B cell (primary cell): ENCODE results near the gene LILRB3. TPM values are rescaled to one million over a fixed set of nuclear protein-coding genes. Genes with fewer than 3 reads are reported as not detected.

Experiments used
- ATAC-seq: fragments of 200-7000 bp; cut with Tn5 transposase; one replicate; pipeline ENCODE4 v1.10.0; 2021; ENCODE audit warnings: low read depth, mild to moderate bottlenecking, moderate number of reproducible peaks, moderate library complexity
- CTCF ChIA-PET: fragments of 350-600 bp; sonication (Branson Sonifier 250); formaldehyde crosslinking; loops from one replicate; lab custom pipeline; 2021; ENCODE audit warnings: antibody characterized with exemption, inconsistent platforms; lab: Charles Lee
- POLR2A ChIA-PET: fragments of 350-600 bp; sonication (Branson Sonifier 250); formaldehyde crosslinking; loops from one replicate; lab custom pipeline; 2021; ENCODE audit warnings: antibody characterized with exemption; lab: Charles Lee
- DNase-seq: peaks from one replicate; pipeline ENCODE4 v3.0.0; 2013
- H2AFZ ChIP-seq: 2 replicates; pipeline ENCODE4 v1.6.1; 2012; ENCODE audit warnings: mild to moderate bottlenecking, low read depth, low read length; ENCODE audit not compliant: insufficient read depth, poor library complexity, severe bottlenecking
- H3K27ac ChIP-seq, 2 donors: 1 replicate in 1 of 2; 2 replicates in 1 of 2; pipeline ENCODE4 v1.5.1; 2012 to 2013; ENCODE audit warnings: low read length in 2 of 2, mild to moderate bottlenecking in 2 of 2, moderate library complexity in 1 of 2
- H3K27me3 ChIP-seq, 4 experiments: fragments of 200-600 bp in 1 of 4; sonication (generic) in 1 of 4; replicated peaks in 1 of 4; 1 replicate in 2 of 4; 2 replicates in 2 of 4; pipeline versions ENCODE4 v1.6.1 to v1.7.0; 2013 to 2016; ENCODE audit warnings: low read length in 3 of 4, mild to moderate bottlenecking in 2 of 4, mixed read lengths in 1 of 4, moderate library complexity in 1 of 4; ENCODE audit not compliant: insufficient read depth in 4 of 4, control insufficient read depth in 3 of 4; ENCODE audit errors: control extremely low read depth in 1 of 4
- H3K36me3 ChIP-seq, 2 experiments: replicated peaks in 1 of 2; 1 replicate in 1 of 2; 2 replicates in 1 of 2; pipeline versions ENCODE4 v1.6.1 to v1.7.1; 2013; ENCODE audit warnings: low read length in 1 of 2; ENCODE audit not compliant: insufficient read depth in 2 of 2, control insufficient read depth in 1 of 2; ENCODE audit errors: control extremely low read depth in 1 of 2, extremely low read depth in 1 of 2
- H3K4me1 ChIP-seq, 2 donors: fragments of 200-600 bp in 1 of 2; sonication (generic) in 1 of 2; 1 replicate in 1 of 2; 2 replicates in 1 of 2; pipeline versions ENCODE4 v1.5.1 to v1.6.1; 2013 to 2017; ENCODE audit warnings: low read length in 2 of 2; ENCODE audit not compliant: control insufficient read depth in 2 of 2, insufficient read depth in 2 of 2
- H3K4me2 ChIP-seq: replicated peaks from 2 replicates; pipeline ENCODE3; 2012; ENCODE audit warnings: mild to moderate bottlenecking, low read depth, low read length; ENCODE audit not compliant: poor library complexity, severe bottlenecking
- H3K4me3 ChIP-seq, 5 experiments: fragments of 200-600 bp in 1 of 5; sonication (generic) in 1 of 5; 1 replicate in 3 of 5; 2 replicates in 2 of 5; pipeline versions ENCODE4 v1.5.1 to v1.7.0; 2011 to 2016; ENCODE audit warnings: low read length in 4 of 5, mild to moderate bottlenecking in 4 of 5, low read depth in 2 of 5, control low read depth in 1 of 5, moderate library complexity in 1 of 5; ENCODE audit not compliant: insufficient read depth in 1 of 5; ENCODE audit errors: control extremely low read depth in 1 of 5, extremely low read depth in 1 of 5
- H3K79me2 ChIP-seq: fragments of 200-600 bp; sonication (generic); one replicate; pipeline ENCODE4 v1.6.0; 2016; ENCODE audit warnings: low read length; ENCODE audit not compliant: control insufficient read depth, insufficient read depth
- H3K9ac ChIP-seq: fragments of 200-600 bp; sonication (generic); 2 replicates; pipeline ENCODE4 v1.6.1; 2017; ENCODE audit warnings: mild to moderate bottlenecking, low read length, moderate library complexity
- H3K9me3 ChIP-seq, 3 donors: one replicate each; pipeline versions ENCODE4 v1.6.1 to v1.7.1; 2013; ENCODE audit warnings: low read length in 2 of 3; ENCODE audit not compliant: control insufficient read depth in 2 of 3, insufficient read depth in 1 of 3; ENCODE audit errors: control extremely low read depth in 1 of 3
- H4K20me1 ChIP-seq: 2 replicates; pipeline ENCODE4 v1.6.0; 2012; ENCODE audit warnings: mild to moderate bottlenecking, low read length; ENCODE audit not compliant: insufficient read depth, control insufficient read depth, poor library complexity, severe bottlenecking
- H3K27ac Mint-ChIP-seq: one replicate; pipeline ENCODE4 v1.8.0; 2021; ENCODE audit warnings: mixed read lengths
- H3K27me3 Mint-ChIP-seq: one replicate; pipeline ENCODE4 v1.8.0; 2021; ENCODE audit warnings: mixed read lengths
- H3K4me1 Mint-ChIP-seq: one replicate; pipeline ENCODE4 v1.8.0; 2021; ENCODE audit warnings: mixed read lengths
- H3K4me3 Mint-ChIP-seq: one replicate; pipeline ENCODE4 v1.8.0; 2021; ENCODE audit warnings: mixed read lengths
- H3K9me3 Mint-ChIP-seq: one replicate; pipeline ENCODE4 v1.8.0; 2022; ENCODE audit warnings: mixed read lengths; ENCODE audit not compliant: insufficient read depth
- CTCF ChIP-seq: fragments of 200-600 bp; IDR thresholded peaks from one replicate; pipeline ENCODE4 v1.8.0; 2022; ENCODE audit warnings: antibody characterized with exemption, mild to moderate bottlenecking
- EZH2 ChIP-seq: IDR thresholded peaks from 2 replicates; pipeline ENCODE4 v1.6.1; 2012; ENCODE audit warnings: borderline replicate concordance, low read depth, mild to moderate bottlenecking, moderate library complexity, low read length; ENCODE audit not compliant: insufficient read depth, poor library complexity, severe bottlenecking
- WGBS: methylation state at CpG from one replicate; pipeline ENCODE4 v1.1.5; 2013; ENCODE audit warnings: missing lambda C conversion rate; ENCODE audit not compliant: insufficient coverage; 5-methylcytosine and 5-hydroxymethylcytosine counted together
- intact Hi-C: fragments of 100-400 bp; cut with micrococcal nuclease; formaldehyde crosslinking; loops from one replicate; pipeline ENCODE4 v1.10.0; 2022
- polyA plus RNA-seq: library from polyadenylated mRNA; depleted of rRNA; stranded (reverse); fragments of >200 nt; gene quantifications from 2 replicates; pipeline ENCODE4 v1.2.3, GENCODE V29; 2012
- total RNA-seq, 2 donors: library from RNA; stranded (reverse); fragments of 120-200 nt in 1 of 2; gene quantifications; 1 replicate in 1 of 2; 2 replicates in 1 of 2; pipeline versions ENCODE4 v1.2.3 to v1.2.4, GENCODE V29; 2013 to 2022

LILRB3 gene
- total and polyA plus RNA-seq, 2 donors (not counting 1 experiment from before 2014, with no cell fraction given), result 0.25 to 2.3 TPM

- no peak for TF ChIP-seq CTCF
- TF ChIP-seq EZH2, result no peak
- Histone ChIP-seq H3K9ac (no peak overlapping the region), H3K9me3 (no peaks in the 10 kb centered on the region), H3K4me1 (peaks cover 24 to 57% of the 10 kb centered on the region in 2 donors), H3K36me3 (peaks cover 0 to 36% of the 10 kb centered on the region in 2 experiments), H3K4me3 (no peak overlapping the region), H3K79me2 (peaks cover 67% of the 10 kb centered on the region), H3K27ac (no peak overlapping the region), H3K4me2 (no peak overlapping the region), H3K27me3 (no peaks in the 10 kb centered on the region), H4K20me1 (peaks cover 69% of the 10 kb centered on the region), H2AFZ (no peak overlapping the region)
- intact Hi-C loops, result no loop called here
- Mint-ChIP-seq H3K9me3 (no peaks in the 10 kb centered on the region), H3K4me3 (no peak overlapping the region), H3K27me3 (no peaks in the 10 kb centered on the region), H3K4me1 (peaks cover 55% of the 10 kb centered on the region), H3K27ac (peak overlapping the region; percentile 26)
- peak; percentile 24 for DNase-seq
- ChIA-PET CTCF (interaction anchor here (1.3 kb wide), 1 partner anchor 56 kb away, joined by 3 read pairs; no protein-coding TSS in a partner anchor), POLR2A (interaction anchor here (1.5 kb wide), 1 partner anchor 18 kb away, joined by 4 read pairs; the partner anchor contains the start of gene TSEN34)
- WGBS, result 77% methylated on average over 23 of the region's 24 CpGs
- no peak for ATAC-seq
Observed at GRCh38 chr19:54209058-54209810, 13.6 kb downstream of the LILRB3 start.

GRCh38 chr19:54208784-54209057 is 14.1 kb downstream of the LILRB3 start:
- Histone ChIP-seq H3K27ac (peak overlapping the region in 1 of 2 donors; percentile 21), H4K20me1 (peaks cover 74% of the 10 kb centered on the region), H3K27me3 (no peaks in the 10 kb centered on the region), H3K4me2 (peak overlapping the region; percentile 21), H2AFZ (no peak overlapping the region), H3K9me3 (no peaks in the 10 kb centered on the region), H3K4me1 (peaks cover 26 to 62% of the 10 kb centered on the region in 2 donors), H3K9ac (no peak overlapping the region), H3K79me2 (peaks cover 72% of the 10 kb centered on the region), H3K36me3 (peaks cover 0 to 42% of the 10 kb centered on the region in 2 experiments), H3K4me3 (no peak overlapping the region)
- WGBS, result 83% methylated on average over 5 of the region's 8 CpGs
- ChIA-PET POLR2A (interaction anchor here (1.3 to 1.5 kb wide), 2 partner anchors 18 to 19 kb away, joined by 4 to 5 read pairs; partner anchors contain the start of genes MBOAT7 and TSEN34), CTCF (interaction anchor here (0.6 to 1.3 kb wide), 3 partner anchors 20 to 182 kb away, joined by 3 read pairs; partner anchors contain the start of gene MBOAT7)
- no peak for DNase-seq
- intact Hi-C loops, result no loop called here
- TF ChIP-seq CTCF (no peak), EZH2 (no peak)
- Mint-ChIP-seq H3K27me3 (no peaks in the 10 kb centered on the region), H3K9me3 (no peaks in the 10 kb centered on the region), H3K4me1 (peaks cover 60% of the 10 kb centered on the region), H3K27ac (peak overlapping the region; percentile 62), H3K4me3 (no peak overlapping the region)
- ATAC-seq, result no peak
